Neural progenitor cell (in vitro differentiated cells): ENCODE results near the gene DUSP12. TPM values are rescaled to one million over a fixed set of nuclear protein-coding genes. Genes with fewer than 3 reads are reported as not detected.

Experiments used
- DNase-seq: peaks from one replicate; pipeline ENCODE4 v3.0.0-alpha.2; 2016; ENCODE audit warnings: low spot score
- H2AFZ ChIP-seq: fragments of 200-600 bp; sonication (generic); replicated peaks from 2 replicates; pipeline ENCODE4 v1.6.1; 2016; ENCODE audit warnings: antibody characterized with exemption
- H3F3A ChIP-seq: fragments of 200-600 bp; sonication (generic); 2 replicates; pipeline ENCODE4 v1.6.1; 2016; ENCODE audit warnings: antibody characterized with exemption, low read depth
- H3K27ac ChIP-seq: fragments of 200-600 bp; sonication (generic); 2 replicates; pipeline ENCODE4 v1.5.1; 2016; ENCODE audit warnings: mild to moderate bottlenecking
- H3K27me3 ChIP-seq: fragments of 200-600 bp; sonication (generic); 2 replicates; pipeline ENCODE4 v1.6.1; 2016; ENCODE audit warnings: mild to moderate bottlenecking, moderate library complexity
- H3K36me3 ChIP-seq: fragments of 200-600 bp; sonication (generic); 2 replicates; pipeline ENCODE4 v1.5.1; 2016
- H3K4me1 ChIP-seq: fragments of 200-600 bp; sonication (generic); 2 replicates; pipeline ENCODE4 v1.6.1; 2016; ENCODE audit warnings: mixed run types
- H3K4me2 ChIP-seq: fragments of 200-600 bp; sonication (generic); 2 replicates; pipeline ENCODE4 v1.6.1; 2016
- H3K4me3 ChIP-seq: fragments of 200-600 bp; sonication (generic); 2 replicates; pipeline ENCODE4 v1.5.1; 2016
- H3K79me2 ChIP-seq: fragments of 200-600 bp; sonication (generic); 2 replicates; pipeline ENCODE4 v1.6.1; 2016; ENCODE audit warnings: low read depth
- H3K9ac ChIP-seq: fragments of 200-600 bp; sonication (generic); 2 replicates; pipeline ENCODE4 v1.6.1; 2016
- H3K9me3 ChIP-seq: fragments of 200-600 bp; sonication (generic); 2 replicates; pipeline ENCODE4 v1.5.1; 2016; ENCODE audit warnings: low read depth
- H4K20me1 ChIP-seq: fragments of 200-600 bp; sonication (generic); 2 replicates; pipeline ENCODE4 v1.6.1; 2016; ENCODE audit warnings: low read depth
- H3K27ac Mint-ChIP-seq: 3 replicates; pipeline ENCODE4 v1.8.0; 2021; ENCODE audit warnings: mixed read lengths
- H3K27me3 Mint-ChIP-seq: 2 replicates; pipeline ENCODE4 v1.8.0; 2022; ENCODE audit warnings: low read depth, mild to moderate bottlenecking, inconsistent platforms, moderate library complexity, mixed read lengths; ENCODE audit not compliant: insufficient read depth
- H3K36me3 Mint-ChIP-seq: 3 replicates; pipeline ENCODE4 v1.8.0; 2021; ENCODE audit warnings: mixed read lengths
- H3K4me1 Mint-ChIP-seq: 3 replicates; pipeline ENCODE4 v1.8.0; 2021; ENCODE audit warnings: mixed read lengths
- H3K4me3 Mint-ChIP-seq: 3 replicates; pipeline ENCODE4 v1.8.0; 2021; ENCODE audit warnings: mild to moderate bottlenecking, moderate library complexity, mixed read lengths
- H3K9me3 Mint-ChIP-seq: 3 replicates; pipeline ENCODE4 v1.8.0; 2020; ENCODE audit warnings: mixed read lengths
- EZH2 ChIP-seq: fragments of 200-600 bp; sonication (generic); IDR thresholded peaks from 2 replicates; pipeline ENCODE4 v1.6.1; 2017; ENCODE audit warnings: antibody characterized with exemption, mild to moderate bottlenecking, moderate library complexity
- EZH2phosphoT487 ChIP-seq: fragments of 200-600 bp; sonication (generic); IDR thresholded peaks from 2 replicates; pipeline ENCODE4 v1.6.1; 2017; ENCODE audit warnings: antibody characterized with exemption
- total RNA-seq: library from RNA; depleted of rRNA; stranded (reverse); fragments of >200 nt; gene quantifications from 2 replicates; pipeline ENCODE4 v1.2.3, GENCODE V29; 2015; ENCODE audit warnings: low replicate concordance
- TF ChIP-seq, protein P1 (sequence below): fragments of 200-600 bp; sonication (generic); IDR thresholded peaks from 2 replicates; pipeline ENCODE4 v1.5.1; 2017; ENCODE audit warnings: antibody characterized with exemption, mild to moderate bottlenecking

The DUSP12 gene
- total RNA-seq, 1 donor from 2014 or later: 81.1 TPM

DNA sequence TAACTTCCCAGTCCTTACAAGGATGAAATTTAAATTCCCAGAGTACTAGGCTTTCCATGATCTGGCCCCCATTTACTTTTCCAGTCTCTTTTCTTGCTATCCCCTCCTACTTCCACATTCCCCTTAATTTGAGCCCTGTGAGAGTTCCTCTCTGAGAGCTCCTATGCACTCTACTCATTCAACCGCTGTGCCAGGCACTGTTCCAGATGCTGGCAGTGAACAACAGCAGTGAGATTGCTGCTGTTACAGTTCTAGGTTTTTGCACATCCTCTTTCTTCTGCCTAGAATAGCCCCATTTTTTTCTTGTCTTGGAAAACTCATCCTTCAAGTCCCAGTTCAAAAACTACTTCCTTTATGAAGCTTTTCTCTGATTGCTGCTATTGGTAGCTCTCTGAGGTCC, 35.4 kb downstream of the DUSP12 start:
- H3K4me3 Mint-ChIP-seq: no peak overlapping the region
- Histone ChIP-seq H3F3A (no peaks in the 10 kb centered on the region), H3K9ac (no peak overlapping the region), H3K9me3 (no peaks in the 10 kb centered on the region), H2AFZ (no peak overlapping the region), H3K36me3 (no peaks in the 10 kb centered on the region), H3K79me2 (no peaks in the 10 kb centered on the region), H3K4me3 (no peak overlapping the region), H3K27ac (no peak overlapping the region), H3K4me1 (no peaks in the 10 kb centered on the region), H3K27me3 (no peaks in the 10 kb centered on the region), H4K20me1 (no peaks in the 10 kb centered on the region), H3K4me2 (no peak overlapping the region)
- peaks cover 4% of the 10 kb centered on the region for H3K36me3 Mint-ChIP-seq
- DNase-seq: no peak
- H3K27me3 Mint-ChIP-seq: no peaks in the 10 kb centered on the region
- TF ChIP-seq EZH2phosphoT487 (no peak), EZH2 (no peak)
- TF ChIP-seq, protein P1, sequence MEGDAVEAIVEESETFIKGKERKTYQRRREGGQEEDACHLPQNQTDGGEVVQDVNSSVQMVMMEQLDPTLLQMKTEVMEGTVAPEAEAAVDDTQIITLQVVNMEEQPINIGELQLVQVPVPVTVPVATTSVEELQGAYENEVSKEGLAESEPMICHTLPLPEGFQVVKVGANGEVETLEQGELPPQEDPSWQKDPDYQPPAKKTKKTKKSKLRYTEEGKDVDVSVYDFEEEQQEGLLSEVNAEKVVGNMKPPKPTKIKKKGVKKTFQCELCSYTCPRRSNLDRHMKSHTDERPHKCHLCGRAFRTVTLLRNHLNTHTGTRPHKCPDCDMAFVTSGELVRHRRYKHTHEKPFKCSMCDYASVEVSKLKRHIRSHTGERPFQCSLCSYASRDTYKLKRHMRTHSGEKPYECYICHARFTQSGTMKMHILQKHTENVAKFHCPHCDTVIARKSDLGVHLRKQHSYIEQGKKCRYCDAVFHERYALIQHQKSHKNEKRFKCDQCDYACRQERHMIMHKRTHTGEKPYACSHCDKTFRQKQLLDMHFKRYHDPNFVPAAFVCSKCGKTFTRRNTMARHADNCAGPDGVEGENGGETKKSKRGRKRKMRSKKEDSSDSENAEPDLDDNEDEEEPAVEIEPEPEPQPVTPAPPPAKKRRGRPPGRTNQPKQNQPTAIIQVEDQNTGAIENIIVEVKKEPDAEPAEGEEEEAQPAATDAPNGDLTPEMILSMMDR: no peak
- no peaks in the 10 kb centered on the region for H3K4me1 Mint-ChIP-seq
- no peak overlapping the region for H3K27ac Mint-ChIP-seq
- H3K9me3 Mint-ChIP-seq: no peaks in the 10 kb centered on the region

DNA sequence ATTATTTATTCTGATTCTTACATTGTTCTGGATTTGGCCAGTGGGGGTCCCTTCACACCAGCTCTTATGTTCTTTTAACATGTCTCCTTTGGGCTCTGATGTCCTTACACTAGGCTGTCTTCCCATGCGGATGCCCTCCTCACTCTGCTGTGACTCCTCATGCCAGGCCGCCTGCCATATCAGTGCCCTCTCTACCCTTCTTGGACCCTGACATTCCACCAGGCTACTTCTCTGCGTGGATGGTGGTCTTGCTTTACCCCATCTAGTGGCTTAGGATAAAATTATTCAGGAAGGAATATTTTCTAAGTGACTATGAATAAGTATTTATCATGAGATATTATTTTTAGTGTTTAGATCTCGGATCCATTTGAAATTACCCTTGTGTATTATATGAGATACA, 37.8 kb downstream of the DUSP12 start:
- Histone ChIP-seq H3K4me2 (no peak overlapping the region), H3K9ac (no peak overlapping the region), H3F3A (no peaks in the 10 kb centered on the region), H3K9me3 (no peaks in the 10 kb centered on the region), H3K4me3 (no peak overlapping the region), H3K27ac (no peak overlapping the region), H3K27me3 (no peaks in the 10 kb centered on the region), H3K4me1 (no peaks in the 10 kb centered on the region), H2AFZ (no peak overlapping the region), H4K20me1 (no peaks in the 10 kb centered on the region), H3K79me2 (no peaks in the 10 kb centered on the region), H3K36me3 (no peaks in the 10 kb centered on the region)
- no peak overlapping the region for H3K4me3 Mint-ChIP-seq
- no peaks in the 10 kb centered on the region for H3K27me3 Mint-ChIP-seq
- no peak overlapping the region for H3K27ac Mint-ChIP-seq
- no peaks in the 10 kb centered on the region for H3K4me1 Mint-ChIP-seq
- TF ChIP-seq, protein P1: peak; percentile 17
- no peak for TF ChIP-seq EZH2phosphoT487
- H3K36me3 Mint-ChIP-seq: peaks cover 4% of the 10 kb centered on the region
- no peaks in the 10 kb centered on the region for H3K9me3 Mint-ChIP-seq
- no peak for DNase-seq

- Histone ChIP-seq H3K4me2 (no peak overlapping the region), H3K9me3 (no peaks in the 10 kb centered on the region), H3K27ac (no peak overlapping the region), H3K4me1 (no peaks in the 10 kb centered on the region), H3K36me3 (no peaks in the 10 kb centered on the region), H2AFZ (no peak overlapping the region), H3F3A (no peaks in the 10 kb centered on the region), H3K4me3 (no peak overlapping the region), H3K79me2 (no peaks in the 10 kb centered on the region), H4K20me1 (no peaks in the 10 kb centered on the region), H3K9ac (no peak overlapping the region), H3K27me3 (no peaks in the 10 kb centered on the region)
- TF ChIP-seq, protein P1: no peak
- no peak for TF ChIP-seq EZH2
- no peak overlapping the region for H3K4me3 Mint-ChIP-seq
- DNase-seq: no peak
- no peak overlapping the region for H3K27ac Mint-ChIP-seq
- peaks cover 7% of the 10 kb centered on the region for H3K36me3 Mint-ChIP-seq
- H3K9me3 Mint-ChIP-seq: no peaks in the 10 kb centered on the region
- H3K4me1 Mint-ChIP-seq: no peaks in the 10 kb centered on the region
- H3K27me3 Mint-ChIP-seq: peaks cover 2% of the 10 kb centered on the region
These were observed 41.2 kb downstream of the DUSP12 start for GRCh38 chr1:161790587-161791317.
